Endothelial cell of umbilical vein (primary cell): ENCODE data around the gene PTPRD. TPM values are rescaled to one million over a fixed set of nuclear protein-coding genes. Genes with fewer than 3 reads are reported as not detected.

Source experiments
- BruUV-seq: library from RNA; stranded (reverse); fragments of 400-500 nt; replicated peaks from 2 replicates; lab custom pipeline; 2021; lab: Mats Ljungman, UMichigan
- CTCF ChIA-PET: fragments of 300-600, 350-600 bp; sonication (Branson Sonifier 250); formaldehyde crosslinking; loops from one replicate; lab custom pipeline; 2021; ENCODE audit warnings: antibody characterized with exemption, inconsistent platforms; lab: Charles Lee
- POLR2A ChIA-PET: fragments of 300-600, 350-600 bp; sonication (Branson Sonifier 250); formaldehyde crosslinking; loops from one replicate; lab custom pipeline; 2021; ENCODE audit warnings: antibody characterized with exemption, inconsistent platforms; lab: Charles Lee
- DNase-seq: peaks from one replicate; pipeline ENCODE4 v3.0.0-alpha.2; 2011; ENCODE audit warnings: low read depth, low spot score
- FAIRE-seq: peaks from 2 replicates; lab custom pipeline; 2011; peaks lifted over from hg19 to GRCh38; lab: Jason Lieb, UNC
- H2AFZ ChIP-seq: 2 replicates; pipeline ENCODE4 v1.6.0; 2012; ENCODE audit warnings: low read depth, low read length, control low read depth, inconsistent platforms
- H3K27ac ChIP-seq: 2 replicates; pipeline ENCODE4 v1.5.1; 2011; ENCODE audit warnings: low read depth, mild to moderate bottlenecking, control low read depth, low read length, moderate library complexity; ENCODE audit not compliant: insufficient read depth
- H3K27me3 ChIP-seq, 2 experiments: 2 replicates each; pipeline versions ENCODE4 v1.6.0 to v1.6.1; 2011; ENCODE audit warnings: low read length in 2 of 2, mixed read lengths in 1 of 2; ENCODE audit not compliant: control insufficient read depth in 2 of 2, insufficient read depth in 2 of 2
- H3K36me3 ChIP-seq, 2 experiments: 2 replicates in 1 of 2; 3 replicates in 1 of 2; pipeline ENCODE4 v1.5.1; 2011; ENCODE audit warnings: low read length in 2 of 2, mild to moderate bottlenecking in 1 of 2, moderate library complexity in 1 of 2; ENCODE audit not compliant: control insufficient read depth in 2 of 2, insufficient read depth in 2 of 2; ENCODE audit errors: extremely low read depth in 1 of 2
- H3K4me1 ChIP-seq: 3 replicates; pipeline ENCODE4 v1.5.1; 2011; ENCODE audit warnings: mild to moderate bottlenecking, low read length; ENCODE audit not compliant: control insufficient read depth, insufficient read depth; ENCODE audit errors: extremely low read depth
- H3K4me2 ChIP-seq: 2 replicates; pipeline ENCODE4 v1.6.1; 2011; ENCODE audit warnings: low read length, control low read depth, mixed read lengths; ENCODE audit not compliant: insufficient read depth
- H3K4me3 ChIP-seq, 3 experiments: fragments of 200-600 bp in 1 of 3; sonication (generic), shearing (Covaris generic) in 1 of 3; replicated peaks in 1 of 3; 2 replicates each; pipeline ENCODE4 v1.5.1; 2011 to 2016; ENCODE audit warnings: control low read depth in 3 of 3, low read length in 3 of 3, mild to moderate bottlenecking in 2 of 3, inconsistent platforms in 1 of 3, low read depth in 1 of 3, moderate library complexity in 1 of 3; ENCODE audit not compliant: insufficient read depth in 1 of 3
- H3K79me2 ChIP-seq: 2 replicates; pipeline ENCODE4 v1.6.0; 2012; ENCODE audit warnings: low read length, inconsistent platforms; ENCODE audit not compliant: control insufficient read depth, insufficient read depth
- H3K9ac ChIP-seq: replicated peaks from 2 replicates; pipeline ENCODE3; 2011; ENCODE audit warnings: low read length, control low read depth; ENCODE audit not compliant: insufficient read depth; ENCODE audit errors: extremely low read depth
- H3K9me1 ChIP-seq: replicated peaks from 3 replicates; pipeline ENCODE4 v1.6.0; 2011; ENCODE audit warnings: mild to moderate bottlenecking, low read length; ENCODE audit not compliant: control insufficient read depth, insufficient read depth; ENCODE audit errors: extremely low read depth
- H3K9me3 ChIP-seq: replicated peaks from 2 replicates; pipeline ENCODE4 v1.5.1; 2012; ENCODE audit warnings: low read length, inconsistent platforms; ENCODE audit not compliant: control insufficient read depth, insufficient read depth
- H4K20me1 ChIP-seq: replicated peaks from 2 replicates; pipeline ENCODE3; 2011; ENCODE audit warnings: mild to moderate bottlenecking, low read length; ENCODE audit not compliant: control insufficient read depth, insufficient read depth; ENCODE audit errors: extremely low read depth
- CTCF ChIP-seq, 2 donors: IDR thresholded peaks; 1 replicate in 1 of 2; 2 replicates in 1 of 2; pipeline ENCODE4 v1.5.1; 2011; ENCODE audit warnings: low read length in 2 of 2, mild to moderate bottlenecking in 2 of 2, moderate library complexity in 2 of 2, control low read depth in 1 of 2, inconsistent platforms in 1 of 2, low read depth in 1 of 2; ENCODE audit not compliant: insufficient read depth in 1 of 2; ENCODE audit errors: extremely low read depth in 1 of 2
- GATA2 ChIP-seq: IDR thresholded peaks from 2 replicates; pipeline ENCODE4 v1.7.0; 2011; ENCODE audit warnings: low read depth, mild to moderate bottlenecking, moderate library complexity, mixed read lengths, low read length; ENCODE audit not compliant: insufficient read length, insufficient read depth
- MAX ChIP-seq: IDR thresholded peaks from 2 replicates; pipeline ENCODE4 v1.6.1; 2011; ENCODE audit not compliant: insufficient read depth, insufficient read length
- POLR2AphosphoS5 ChIP-seq: IDR thresholded peaks from 2 replicates; pipeline ENCODE4 v1.6.1; 2012; ENCODE audit warnings: low read depth, mild to moderate bottlenecking, control low read depth, low read length, moderate library complexity; ENCODE audit not compliant: insufficient read depth
- dilution Hi-C: fragments of 300-500 bp; cut with MboI; formaldehyde crosslinking; loops from one replicate; pipeline ENCODE4 v1.15.0; 2019; ENCODE audit warnings: low sequenced_read_pairs; ENCODE audit not compliant: extremely low pct_ligation_motif_present
- intact Hi-C: fragments of 100-400 bp; cut with micrococcal nuclease; formaldehyde crosslinking; loops from one replicate; pipeline ENCODE4 v1.10.0; 2022
- polyA plus RNA-seq, 4 experiments: library from polyadenylated mRNA; depleted of rRNA in 3 of 4; stranded (reverse) in 3 of 4; unstranded in 1 of 4; fragments of >200 nt; gene quantifications; 2 replicates each; pipeline versions ENCODE4 v1.2.1 to v1.2.3, GENCODE V29; 2011 to 2012; ENCODE audit warnings: missing spikeins in 1 of 4
- total RNA-seq: library from RNA; stranded (reverse); gene quantifications from 2 replicates; pipeline ENCODE4 v1.2.3, GENCODE V29; 2021

Gene PTPRD
- total and polyA plus RNA-seq, 2 donors (not counting 3 experiments of a cell fraction or from before 2014, with no cell fraction given): 5.5 to 5.7 TPM

GRCh38 chr9:9605681-9606080 lies 1007.1 kb downstream of the PTPRD start:
- dilution Hi-C loops: no loop called here
- FAIRE-seq (peak; percentile 28), DNase-seq (no peak)
- no peak overlapping the region for H3K27ac ChIP-seq
- no peak overlapping the region for H3K9ac ChIP-seq
- POLR2A ChIA-PET: interaction anchor here (0.8 kb wide), 1 partner anchor 184 kb away, joined by 3 read pairs; no protein-coding TSS in a partner anchor
- BruUV-seq: no TSS peak
- no peaks in the 10 kb centered on the region for H3K36me3 ChIP-seq
- H3K9me3 ChIP-seq: no peaks in the 10 kb centered on the region
- no peaks in the 10 kb centered on the region for H3K79me2 ChIP-seq
- peaks cover 0 to 2% of the 10 kb centered on the region in 2 experiments for H3K27me3 ChIP-seq
- no peaks in the 10 kb centered on the region for H3K4me1 ChIP-seq
- intact Hi-C loops: loop anchor here (1.0 to 10.0 kb wide), 3 partner anchors 185 to 337 kb away; no protein-coding TSS in a partner anchor
- H3K9me1 ChIP-seq: no peaks in the 10 kb centered on the region
- H3K4me2 ChIP-seq: no peak overlapping the region
- no peak overlapping the region for H3K4me3 ChIP-seq
- H2AFZ ChIP-seq: no peak overlapping the region
- CTCF ChIA-PET: interaction anchor here (0.7 to 6.9 kb wide), 19 partner anchors 9 to 337 kb away, joined by 3 to 806 read pairs (median 6); no protein-coding TSS in a partner anchor
- no peaks in the 10 kb centered on the region for H4K20me1 ChIP-seq
- no peak for TF ChIP-seq MAX
- no peak for TF ChIP-seq CTCF (IDR thresholded peaks at IDR 0.05; ENCODE audit: extremely low read depth in 1 of 2, insufficient read depth in 1 of 2, low read depth in 1 of 2, low read length in 2 of 2)

- CTCF ChIA-PET: interaction anchor here (0.9 to 6.9 kb wide), 4 partner anchors 173 to 340 kb away, joined by 3 to 806 read pairs (median 4); no protein-coding TSS in a partner anchor
- no peaks in the 10 kb centered on the region for H3K9me3 ChIP-seq
- no peak for DNase-seq
- no peak overlapping the region for H3K27ac ChIP-seq
- no peaks in the 10 kb centered on the region for H3K36me3 ChIP-seq
- no peak overlapping the region for H2AFZ ChIP-seq
- intact Hi-C loops: loop anchor here (10.0 kb wide), 1 partner anchor 311 kb away; no protein-coding TSS in a partner anchor
- H3K4me3 ChIP-seq: no peak overlapping the region
- no peaks in the 10 kb centered on the region for H3K9me1 ChIP-seq
- dilution Hi-C loops: no loop called here
- H3K27me3 ChIP-seq: peaks cover 0 to 2% of the 10 kb centered on the region in 2 experiments
- POLR2A ChIA-PET: no interaction called here
- H3K4me2 ChIP-seq: no peak overlapping the region
- BruUV-seq: no TSS peak
- H4K20me1 ChIP-seq: no peaks in the 10 kb centered on the region
- FAIRE-seq: no peak
- H3K9ac ChIP-seq: no peak overlapping the region
- TF ChIP-seq POLR2AphosphoS5: no peak
- TF ChIP-seq GATA2: no peak
- H3K4me1 ChIP-seq: no peaks in the 10 kb centered on the region
- no peaks in the 10 kb centered on the region for H3K79me2 ChIP-seq
Observed at GRCh38 chr9:9603345-9603744, 1009.5 kb downstream of the PTPRD start.
